ENCODE results near the gene IGSF1. TPM values are rescaled to one million over a fixed set of nuclear protein-coding genes. Genes with fewer than 3 reads are reported as not detected.

Gene IGSF1
- 0.63 TPM for total RNA-seq

GRCh38 chrX:131288738-131289511, at the start of gene IGSF1:
IGSF1 (minus strand) TSS chrX:131289306; CDS start chrX:131286674, 2,632 bp downstream.

Other genes with a start within 250 kb of the IGSF1 start
- 0.31 TPM for gene ARHGAP36, start 231.0 kb downstream of the IGSF1 start, total RNA-seq

Measured in parietal lobe (tissue), 1 donor.